IPS-NIHi7 (cell line): ENCODE results near the gene GAB2.

Experiments
- DNase-seq: peaks from one replicate; pipeline ENCODE4 v3.0.0; 2012; ENCODE audit warnings: mixed read lengths; ENCODE audit errors: extremely low spot score

The GAB2 gene

GRCh38 chr11:78428266-78428636 is 10.6 kb upstream of the GAB2 start:
- no peak for DNase-seq

- no peak for DNase-seq
Observed at GRCh38 chr11:78427615-78428265, 10.1 kb upstream of the GAB2 start.

GRCh38 chr11:78426845-78427244 is 9.2 kb upstream of the GAB2 start:
- DNase-seq = no peak

- no peak for DNase-seq
Observed at GRCh38 chr11:78425399-78426070, 7.9 kb upstream of the GAB2 start.

- DNase-seq = no peak
Observed at GRCh38 chr11:78424334-78425270, 7.0 kb upstream of the GAB2 start.

GRCh38 chr11:78423241-78423640 is 5.6 kb upstream of the GAB2 start:
- no peak for DNase-seq

GRCh38 chr11:78420796-78421209 is 3.2 kb upstream of the GAB2 start:
- DNase-seq = no peak

GRCh38 chr11:78420255-78420764 is 2.7 kb upstream of the GAB2 start:
- peak; percentile 29 for DNase-seq

- no peak for DNase-seq
Observed at GRCh38 chr11:78419327-78419726, 1.7 kb upstream of the GAB2 start.

GRCh38 chr11:78418584-78419211 is 1.1 kb upstream of the GAB2 start:
- no peak for DNase-seq

- DNase-seq = peak; percentile 87
Observed at GRCh38 chr11:78417888-78418583, 416 bp upstream of the GAB2 start.

GRCh38 chr11:78416285-78417174 is 1.1 kb downstream of the GAB2 start:
- peak; percentile 72 for DNase-seq

- DNase-seq = no peak
Observed at GRCh38 chr11:78415338-78415737, 2.3 kb downstream of the GAB2 start.

- no peak for DNase-seq
Observed at GRCh38 chr11:78414321-78415051, 3.1 kb downstream of the GAB2 start.

GRCh38 chr11:78408619-78409018 is 9.0 kb downstream of the GAB2 start:
- DNase-seq = no peak

GRCh38 chr11:78406568-78407196 is 10.9 kb downstream of the GAB2 start:
- DNase-seq = no peak

- no peak for DNase-seq
Observed at GRCh38 chr11:78405805-78406204, 11.8 kb downstream of the GAB2 start.

- no peak for DNase-seq
Observed at GRCh38 chr11:78403781-78404180, 13.8 kb downstream of the GAB2 start.

- no peak for DNase-seq
Observed at GRCh38 chr11:78402847-78403246, 14.8 kb downstream of the GAB2 start.
